H4 (cell line): ENCODE measurements around the gene THRAP3. TPM values are rescaled to one million over a fixed set of nuclear protein-coding genes. Genes with fewer than 3 reads are reported as not detected.
"Not testable (repeated sequence)": the region's sequence is repeated elsewhere in the genome, so short reads cannot be mapped to it uniquely, and the experiment has no call there.

Experiments used
- DNase-seq: peaks from one replicate; pipeline ENCODE4 v3.0.0-alpha.2; 2015; ENCODE audit warnings: low spot score
- total RNA-seq: library from RNA; depleted of rRNA; stranded (reverse); fragments of >200 nt; shearing (Covaris generic); gene quantifications from 2 replicates; pipeline ENCODE4 v1.2.3, GENCODE V29; 2014; rRNA removed

The THRAP3 gene
- 46.2 and 69.8 TPM in 2 replicates for total RNA-seq

- DNase-seq, result peak; percentile 99
Measured at GRCh38 chr1:36223996-36224536, at the start of gene THRAP3. TSS of gene THRAP3 (plus strand) at chr1:36224443. CDS start at chr1:36282564, 58,121 bp downstream.

GRCh38 chr1:36174713-36175112, 49.5 kb upstream of the THRAP3 start:
- DNase-seq, result no peak

GRCh38 chr1:36175137-36176095, 48.8 kb upstream of the THRAP3 start:
- no peak for DNase-seq

GRCh38 chr1:36176106-36176949, 47.9 kb upstream of the THRAP3 start:
- DNase-seq, result no peak

GRCh38 chr1:36177589-36178431, 46.4 kb upstream of the THRAP3 start:
- no peak for DNase-seq

GRCh38 chr1:36178471-36179219, 45.6 kb upstream of the THRAP3 start:
- no peak for DNase-seq

- no peak for DNase-seq
Measured at GRCh38 chr1:36179220-36179600, 45.0 kb upstream of the THRAP3 start.

- no peak for DNase-seq
Measured at GRCh38 chr1:36182734-36183133, 41.5 kb upstream of the THRAP3 start.

GRCh38 chr1:36183309-36183856, 40.9 kb upstream of the THRAP3 start:
- no peak for DNase-seq

- DNase-seq, result peak; percentile 86
Measured at GRCh38 chr1:36187800-36188593, 36.2 kb upstream of the THRAP3 start.

- not testable (repeated sequence) for DNase-seq
Measured at GRCh38 chr1:36196805-36197204, 27.4 kb upstream of the THRAP3 start.

GRCh38 chr1:36198641-36199040, 25.6 kb upstream of the THRAP3 start:
- no peak for DNase-seq

- no peak for DNase-seq
Measured at GRCh38 chr1:36199934-36200741, 24.1 kb upstream of the THRAP3 start.

GRCh38 chr1:36203027-36203553, 21.2 kb upstream of the THRAP3 start:
- no peak for DNase-seq

- DNase-seq, result peak; percentile 71
Measured at GRCh38 chr1:36203554-36204346, 20.5 kb upstream of the THRAP3 start.

GRCh38 chr1:36204347-36204909, 19.8 kb upstream of the THRAP3 start:
- peak; percentile 57 for DNase-seq

- DNase-seq, result no peak
Measured at GRCh38 chr1:36206323-36206858, 17.9 kb upstream of the THRAP3 start.
